ENCODE results near the gene TJP3. TPM values are rescaled to one million over a fixed set of nuclear protein-coding genes. Genes with fewer than 3 reads are reported as not detected.
"Not testable (repeated sequence)": the region's sequence is repeated elsewhere in the genome, so short reads cannot be mapped to it uniquely, and the experiment has no call there.

Gene TJP3
- total RNA-seq, 4 donors from 2014 or later = 93.3 to 364 (median 286) TPM

DNA sequence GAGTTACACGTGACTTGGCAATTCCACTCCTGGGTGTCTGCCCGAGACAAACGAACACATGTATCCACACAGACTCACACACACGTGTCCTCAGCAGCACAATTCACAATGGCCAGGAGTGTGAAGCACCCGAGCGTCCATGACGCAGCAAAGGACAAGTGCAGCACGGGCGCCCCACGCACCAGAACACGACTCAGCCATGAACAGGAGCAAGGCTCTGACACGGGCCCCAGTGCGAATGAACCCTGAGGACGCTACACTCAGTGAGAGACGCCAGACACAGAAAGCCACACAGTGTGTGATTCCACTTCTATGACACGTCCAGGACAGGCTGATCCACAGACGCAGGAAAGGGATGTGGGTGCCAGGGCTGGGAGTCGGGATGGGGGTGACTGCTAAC, 44.3 kb upstream of the TJP3 start:
- H3K4me1 ChIP-seq = peaks cover 0 to 22% (median 1%) of the 10 kb centered on the region in 4 donors
- no peak for DNase-seq
- H3K27ac ChIP-seq = no peak overlapping the region
- no peak overlapping the region for H3K4me3 ChIP-seq
- H3K27me3 ChIP-seq = no peaks in the 10 kb centered on the region
- TF ChIP-seq, protein P1, sequence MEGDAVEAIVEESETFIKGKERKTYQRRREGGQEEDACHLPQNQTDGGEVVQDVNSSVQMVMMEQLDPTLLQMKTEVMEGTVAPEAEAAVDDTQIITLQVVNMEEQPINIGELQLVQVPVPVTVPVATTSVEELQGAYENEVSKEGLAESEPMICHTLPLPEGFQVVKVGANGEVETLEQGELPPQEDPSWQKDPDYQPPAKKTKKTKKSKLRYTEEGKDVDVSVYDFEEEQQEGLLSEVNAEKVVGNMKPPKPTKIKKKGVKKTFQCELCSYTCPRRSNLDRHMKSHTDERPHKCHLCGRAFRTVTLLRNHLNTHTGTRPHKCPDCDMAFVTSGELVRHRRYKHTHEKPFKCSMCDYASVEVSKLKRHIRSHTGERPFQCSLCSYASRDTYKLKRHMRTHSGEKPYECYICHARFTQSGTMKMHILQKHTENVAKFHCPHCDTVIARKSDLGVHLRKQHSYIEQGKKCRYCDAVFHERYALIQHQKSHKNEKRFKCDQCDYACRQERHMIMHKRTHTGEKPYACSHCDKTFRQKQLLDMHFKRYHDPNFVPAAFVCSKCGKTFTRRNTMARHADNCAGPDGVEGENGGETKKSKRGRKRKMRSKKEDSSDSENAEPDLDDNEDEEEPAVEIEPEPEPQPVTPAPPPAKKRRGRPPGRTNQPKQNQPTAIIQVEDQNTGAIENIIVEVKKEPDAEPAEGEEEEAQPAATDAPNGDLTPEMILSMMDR (IDR thresholded peaks at IDR 0.05) = no peak
- no peak for TF ChIP-seq POLR2A (IDR thresholded peaks at IDR 0.05)
- no peaks in the 10 kb centered on the region for H3K9me3 ChIP-seq
- H3K36me3 ChIP-seq = peaks cover 0 to 61% (median 0%) of the 10 kb centered on the region in 3 donors

DNA sequence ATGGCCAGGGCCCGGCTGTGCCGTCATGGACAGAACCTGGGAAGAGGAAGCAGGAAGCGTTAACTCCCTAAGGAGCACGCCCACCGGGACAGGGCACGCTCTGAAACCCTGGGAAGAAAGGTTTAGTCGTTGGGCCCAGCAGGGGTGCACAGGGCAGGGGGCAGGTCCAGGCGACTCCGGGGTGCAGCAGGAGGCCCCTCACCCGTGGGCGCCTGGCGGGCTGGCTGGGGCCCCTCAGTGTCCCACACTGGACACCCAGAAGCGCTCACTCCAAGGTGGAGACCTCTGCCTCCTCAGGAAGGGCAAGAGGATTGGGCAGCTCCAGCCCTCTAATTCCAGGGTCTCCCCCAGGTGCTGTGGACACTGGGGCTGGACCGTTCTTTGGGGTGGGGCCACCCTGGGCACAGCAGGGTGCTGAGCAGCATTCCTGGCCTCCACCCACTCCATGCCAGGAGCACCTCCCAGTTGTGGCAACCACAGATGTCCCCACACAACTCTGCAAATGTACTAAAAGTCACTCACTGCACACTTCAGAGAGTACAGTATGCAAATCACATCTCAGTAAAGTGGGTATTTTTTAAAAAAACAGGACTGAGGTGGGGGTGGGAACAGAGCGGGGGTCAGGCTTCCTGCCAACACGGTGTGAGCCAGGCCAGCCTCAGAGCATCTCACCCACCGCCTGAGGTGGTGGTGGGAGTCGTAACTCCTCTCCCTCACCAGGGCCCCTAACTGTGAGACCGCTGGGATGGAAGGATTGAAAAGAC, 43.1 kb upstream of the TJP3 start:
- H3K27ac ChIP-seq = peak overlapping the region in 1 of 4 donors; percentile 63
- peak in 1 of 3 donors; percentile 24 for DNase-seq
- no peaks in the 10 kb centered on the region for H3K27me3 ChIP-seq
- H3K9me3 ChIP-seq = no peaks in the 10 kb centered on the region
- peak overlapping the region in 1 of 4 donors; percentile 26 for H3K4me3 ChIP-seq
- peaks cover 0 to 32% (median 1%) of the 10 kb centered on the region in 4 donors for H3K4me1 ChIP-seq
- H3K36me3 ChIP-seq = peaks cover 0 to 51% (median 0%) of the 10 kb centered on the region in 3 donors
- no peak for TF ChIP-seq POLR2A (IDR thresholded peaks at IDR 0.05)
- TF ChIP-seq, protein P1 (IDR thresholded peaks at IDR 0.05) = no peak

GRCh38 chr19:3665681-3666544, 42.3 kb upstream of the TJP3 start:
- Histone ChIP-seq H3K27me3 (no peaks in the 10 kb centered on the region), H3K4me3 (peak overlapping the region in 1 of 4 donors; percentile 26), H3K4me1 (peaks cover 0 to 39% (median 7%) of the 10 kb centered on the region in 4 donors), H3K36me3 (peaks cover 0 to 50% (median 0%) of the 10 kb centered on the region in 3 donors), H3K27ac (peak overlapping the region in 1 of 4 donors; percentile 63), H3K9me3 (no peaks in the 10 kb centered on the region)
- DNase-seq = peak; percentile 71 to 86 (median 83)
- TF ChIP-seq, protein P1 (IDR thresholded peaks at IDR 0.05) = peak; percentile 87 to 98 (median 91)
- no peak for TF ChIP-seq POLR2A (IDR thresholded peaks at IDR 0.05)

GRCh38 chr19:3666545-3666856, 41.7 kb upstream of the TJP3 start:
- peaks cover 0 to 45% (median 13%) of the 10 kb centered on the region in 4 donors for H3K4me1 ChIP-seq
- peaks cover 0 to 44% (median 0%) of the 10 kb centered on the region in 3 donors for H3K36me3 ChIP-seq
- H3K9me3 ChIP-seq, DNase-seq, H3K4me3 ChIP-seq, H3K27ac ChIP-seq, H3K27me3 ChIP-seq: not testable (repeated sequence)

DNA sequence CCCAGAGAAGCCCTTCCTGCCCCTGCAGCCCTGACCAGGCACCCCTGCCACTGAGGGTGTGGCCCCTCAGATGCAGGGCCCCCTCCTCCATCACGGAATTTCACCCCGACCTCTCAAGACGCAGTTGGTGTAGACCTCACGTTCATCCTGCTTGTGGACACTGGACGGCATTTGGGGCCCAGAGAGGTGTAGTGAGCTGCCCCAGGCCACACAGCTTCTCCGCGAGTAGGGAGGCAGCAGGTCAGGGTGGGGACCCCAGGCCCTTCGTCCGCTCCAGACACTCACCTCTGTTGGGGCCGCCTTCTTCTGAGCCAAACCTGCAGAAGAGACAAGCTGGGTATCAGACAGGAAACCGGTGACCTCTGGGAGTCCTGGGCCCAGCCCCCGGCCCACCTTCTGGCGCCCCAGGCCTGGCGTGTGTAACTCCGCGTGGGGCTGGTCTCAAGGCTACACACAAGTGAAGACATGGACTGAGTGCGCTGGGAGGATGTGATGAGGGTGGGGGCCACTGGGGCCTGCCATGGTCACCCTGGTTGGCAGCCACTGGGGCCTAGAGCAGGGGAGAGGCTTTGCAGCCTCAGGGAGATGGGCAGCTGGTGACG, 41.0 kb upstream of the TJP3 start:
- peaks cover 0 to 52% (median 15%) of the 10 kb centered on the region in 4 donors for H3K4me1 ChIP-seq
- peaks cover 0 to 37% (median 0%) of the 10 kb centered on the region in 3 donors for H3K36me3 ChIP-seq
- H3K27ac ChIP-seq = peak overlapping the region in 1 of 4 donors; percentile 92

More for the DNA sequence above, 41.0 kb upstream of the TJP3 start:
- Histone ChIP-seq H3K9me3 (no peaks in the 10 kb centered on the region), H3K27me3 (no peaks in the 10 kb centered on the region), H3K4me3 (no peak overlapping the region)
- DNase-seq = no peak
- TF ChIP-seq, protein P1 (IDR thresholded peaks at IDR 0.05) = no peak
- TF ChIP-seq POLR2A (IDR thresholded peaks at IDR 0.05) = no peak
